CD4-positive, alpha-beta T cell treated with Interleukin-1 beta for 1 hour (primary cell): ENCODE measurements around the gene USF2.
A peak's percentile ranks its signal among the peaks of the same experiment; 100 is the strongest.
"Not testable (repeated sequence)": the region's sequence is repeated elsewhere in the genome, so short reads cannot be mapped to it uniquely, and the experiment has no call there.

ENCODE experiments used
- DNase-seq, 2 donors: peaks; one replicate each; pipeline ENCODE4 v3.0.0-alpha.2; 2020 to 2022

USF2 gene

GRCh38 chr19:35268536-35269437 lies at the start of gene USF2:
USF2 (plus strand) TSS chr19:35268962; CDS start chr19:35269102, 140 bp downstream.
- peak; percentile 62 to 74 for DNase-seq

GRCh38 chr19:35219008-35219407 lies 49.8 kb upstream of the USF2 start:
- DNase-seq: no peak

GRCh38 chr19:35220315-35220921 lies 48.3 kb upstream of the USF2 start:
- DNase-seq: no peak

GRCh38 chr19:35220973-35221590 lies 47.7 kb upstream of the USF2 start:
- DNase-seq: not testable (repeated sequence)

GRCh38 chr19:35222373-35223015 lies 46.3 kb upstream of the USF2 start:
- DNase-seq: no peak

GRCh38 chr19:35223084-35223790 lies 45.5 kb upstream of the USF2 start:
- DNase-seq: no peak

GRCh38 chr19:35223862-35224505 lies 44.8 kb upstream of the USF2 start:
- DNase-seq: no peak

- peak in 1 of 2 donors; percentile 42 for DNase-seq
Measured at GRCh38 chr19:35224681-35225571, 43.8 kb upstream of the USF2 start.

- no peak for DNase-seq
Measured at GRCh38 chr19:35225951-35226350, 42.8 kb upstream of the USF2 start.

- no peak for DNase-seq
Measured at GRCh38 chr19:35226748-35227147, 42.0 kb upstream of the USF2 start.

- DNase-seq: no peak
Measured at GRCh38 chr19:35228177-35228930, 40.4 kb upstream of the USF2 start, which contains the start of gene FAM187B. FAM187B (minus strand) TSS chr19:35228739; CDS start chr19:35228680, 59 bp downstream.

- DNase-seq: no peak
Measured at GRCh38 chr19:35229601-35230000, 39.2 kb upstream of the USF2 start.

- DNase-seq: no peak
Measured at GRCh38 chr19:35231956-35232645, 36.7 kb upstream of the USF2 start.

- no peak for DNase-seq
Measured at GRCh38 chr19:35232912-35233311, 35.9 kb upstream of the USF2 start.

- peak; percentile 30 to 48 for DNase-seq
Measured at GRCh38 chr19:35236638-35237400, 31.9 kb upstream of the USF2 start.

- not testable (repeated sequence) for DNase-seq
Measured at GRCh38 chr19:35239597-35239996, 29.2 kb upstream of the USF2 start.

GRCh38 chr19:35240327-35240726 lies 28.4 kb upstream of the USF2 start:
- DNase-seq: peak; percentile 35 to 53

- DNase-seq: no peak
Measured at GRCh38 chr19:35241417-35241816, 27.3 kb upstream of the USF2 start.
